Endothelial cell of umbilical vein (primary cell): ENCODE results near the gene EIF1AD. TPM values are rescaled to one million over a fixed set of nuclear protein-coding genes. Genes with fewer than 3 reads are reported as not detected.
A peak's percentile ranks its signal among the peaks of the same experiment; 100 is the strongest.

ENCODE experiments used
- BruUV-seq: library from RNA; stranded (reverse); fragments of 400-500 nt; replicated peaks from 2 replicates; lab custom pipeline; 2021; lab: Mats Ljungman, UMichigan
- CTCF ChIA-PET: fragments of 300-600, 350-600 bp; sonication (Branson Sonifier 250); formaldehyde crosslinking; loops from one replicate; lab custom pipeline; 2021; ENCODE audit warnings: antibody characterized with exemption, inconsistent platforms; lab: Charles Lee
- POLR2A ChIA-PET: fragments of 300-600, 350-600 bp; sonication (Branson Sonifier 250); formaldehyde crosslinking; loops from one replicate; lab custom pipeline; 2021; ENCODE audit warnings: antibody characterized with exemption, inconsistent platforms; lab: Charles Lee
- DNase-seq: peaks from one replicate; pipeline ENCODE4 v3.0.0-alpha.2; 2011; ENCODE audit warnings: low read depth, low spot score
- FAIRE-seq: peaks from 2 replicates; lab custom pipeline; 2011; peaks lifted over from hg19 to GRCh38; lab: Jason Lieb, UNC
- H2AFZ ChIP-seq: 2 replicates; pipeline ENCODE4 v1.6.0; 2012; ENCODE audit warnings: low read depth, low read length, control low read depth, inconsistent platforms
- H3K27ac ChIP-seq: 2 replicates; pipeline ENCODE4 v1.5.1; 2011; ENCODE audit warnings: low read depth, mild to moderate bottlenecking, control low read depth, low read length, moderate library complexity; ENCODE audit not compliant: insufficient read depth
- H3K27me3 ChIP-seq, 2 experiments: 2 replicates each; pipeline versions ENCODE4 v1.6.0 to v1.6.1; 2011; ENCODE audit warnings: low read length in 2 of 2, mixed read lengths in 1 of 2; ENCODE audit not compliant: control insufficient read depth in 2 of 2, insufficient read depth in 2 of 2
- H3K36me3 ChIP-seq, 2 experiments: 2 replicates in 1 of 2; 3 replicates in 1 of 2; pipeline ENCODE4 v1.5.1; 2011; ENCODE audit warnings: low read length in 2 of 2, mild to moderate bottlenecking in 1 of 2, moderate library complexity in 1 of 2; ENCODE audit not compliant: control insufficient read depth in 2 of 2, insufficient read depth in 2 of 2; ENCODE audit errors: extremely low read depth in 1 of 2
- H3K4me1 ChIP-seq: 3 replicates; pipeline ENCODE4 v1.5.1; 2011; ENCODE audit warnings: mild to moderate bottlenecking, low read length; ENCODE audit not compliant: control insufficient read depth, insufficient read depth; ENCODE audit errors: extremely low read depth
- H3K4me2 ChIP-seq: 2 replicates; pipeline ENCODE4 v1.6.1; 2011; ENCODE audit warnings: low read length, control low read depth, mixed read lengths; ENCODE audit not compliant: insufficient read depth
- H3K4me3 ChIP-seq, 3 experiments: fragments of 200-600 bp in 1 of 3; sonication (generic), shearing (Covaris generic) in 1 of 3; replicated peaks in 1 of 3; 2 replicates each; pipeline ENCODE4 v1.5.1; 2011 to 2016; ENCODE audit warnings: control low read depth in 3 of 3, low read length in 3 of 3, mild to moderate bottlenecking in 2 of 3, inconsistent platforms in 1 of 3, low read depth in 1 of 3, moderate library complexity in 1 of 3; ENCODE audit not compliant: insufficient read depth in 1 of 3
- H3K79me2 ChIP-seq: 2 replicates; pipeline ENCODE4 v1.6.0; 2012; ENCODE audit warnings: low read length, inconsistent platforms; ENCODE audit not compliant: control insufficient read depth, insufficient read depth
- H3K9ac ChIP-seq: replicated peaks from 2 replicates; pipeline ENCODE3; 2011; ENCODE audit warnings: low read length, control low read depth; ENCODE audit not compliant: insufficient read depth; ENCODE audit errors: extremely low read depth
- H3K9me1 ChIP-seq: replicated peaks from 3 replicates; pipeline ENCODE4 v1.6.0; 2011; ENCODE audit warnings: mild to moderate bottlenecking, low read length; ENCODE audit not compliant: control insufficient read depth, insufficient read depth; ENCODE audit errors: extremely low read depth
- H3K9me3 ChIP-seq: replicated peaks from 2 replicates; pipeline ENCODE4 v1.5.1; 2012; ENCODE audit warnings: low read length, inconsistent platforms; ENCODE audit not compliant: control insufficient read depth, insufficient read depth
- H4K20me1 ChIP-seq: replicated peaks from 2 replicates; pipeline ENCODE3; 2011; ENCODE audit warnings: mild to moderate bottlenecking, low read length; ENCODE audit not compliant: control insufficient read depth, insufficient read depth; ENCODE audit errors: extremely low read depth
- CTCF ChIP-seq, 2 donors: IDR thresholded peaks; 1 replicate in 1 of 2; 2 replicates in 1 of 2; pipeline ENCODE4 v1.5.1; 2011; ENCODE audit warnings: low read length in 2 of 2, mild to moderate bottlenecking in 2 of 2, moderate library complexity in 2 of 2, control low read depth in 1 of 2, inconsistent platforms in 1 of 2, low read depth in 1 of 2; ENCODE audit not compliant: insufficient read depth in 1 of 2; ENCODE audit errors: extremely low read depth in 1 of 2
- EZH2 ChIP-seq: IDR thresholded peaks from 2 replicates; pipeline ENCODE4 v1.6.1; 2012; ENCODE audit warnings: borderline replicate concordance, low read depth, mild to moderate bottlenecking, moderate library complexity, low read length, inconsistent platforms; ENCODE audit not compliant: severe bottlenecking
- FOS ChIP-seq: IDR thresholded peaks from 2 replicates; pipeline ENCODE4 v1.6.1; 2011; ENCODE audit warnings: mild to moderate bottlenecking, low read length, moderate library complexity, borderline replicate concordance; ENCODE audit not compliant: insufficient read depth
- GATA2 ChIP-seq: IDR thresholded peaks from 2 replicates; pipeline ENCODE4 v1.7.0; 2011; ENCODE audit warnings: low read depth, mild to moderate bottlenecking, moderate library complexity, mixed read lengths, low read length; ENCODE audit not compliant: insufficient read length, insufficient read depth
- JUN ChIP-seq: IDR thresholded peaks from 2 replicates; pipeline ENCODE4 v1.6.1; 2011; ENCODE audit warnings: borderline replicate concordance, low read depth; ENCODE audit not compliant: insufficient read length, insufficient read depth
- MAX ChIP-seq: IDR thresholded peaks from 2 replicates; pipeline ENCODE4 v1.6.1; 2011; ENCODE audit not compliant: insufficient read depth, insufficient read length
- MYC ChIP-seq: IDR thresholded peaks from one replicate; pipeline ENCODE4 v1.6.1; 2011; ENCODE audit warnings: mild to moderate bottlenecking, low read depth, low read length
- POLR2A ChIP-seq: IDR thresholded peaks from 2 replicates; pipeline ENCODE4 v1.6.1; 2012; ENCODE audit warnings: low read depth, mild to moderate bottlenecking, control low read depth, low read length
- POLR2AphosphoS5 ChIP-seq: IDR thresholded peaks from 2 replicates; pipeline ENCODE4 v1.6.1; 2012; ENCODE audit warnings: low read depth, mild to moderate bottlenecking, control low read depth, low read length, moderate library complexity; ENCODE audit not compliant: insufficient read depth
- dilution Hi-C: fragments of 300-500 bp; cut with MboI; formaldehyde crosslinking; loops from one replicate; pipeline ENCODE4 v1.15.0; 2019; ENCODE audit warnings: low sequenced_read_pairs; ENCODE audit not compliant: extremely low pct_ligation_motif_present
- intact Hi-C: fragments of 100-400 bp; cut with micrococcal nuclease; formaldehyde crosslinking; loops from one replicate; pipeline ENCODE4 v1.10.0; 2022
- polyA plus RNA-seq, 4 experiments: library from polyadenylated mRNA; depleted of rRNA in 3 of 4; stranded (reverse) in 3 of 4; unstranded in 1 of 4; fragments of >200 nt; gene quantifications; 2 replicates each; pipeline versions ENCODE4 v1.2.1 to v1.2.3, GENCODE V29; 2011 to 2012; ENCODE audit warnings: missing spikeins in 1 of 4
- total RNA-seq: library from RNA; stranded (reverse); gene quantifications from 2 replicates; pipeline ENCODE4 v1.2.3, GENCODE V29; 2021

The EIF1AD gene
- total and polyA plus RNA-seq, 2 donors (not counting 3 experiments of a cell fraction or from before 2014, with no cell fraction given) = 39.3 to 39.7 TPM

- H3K9ac ChIP-seq = peak overlapping the region; percentile 48
- H3K4me1 ChIP-seq = peaks cover 25% of the 10 kb centered on the region
- BruUV-seq = no TSS peak
- H3K4me2 ChIP-seq = peak overlapping the region; percentile 19
- H3K9me1 ChIP-seq = no peaks in the 10 kb centered on the region
- peak overlapping the region; percentile 43 for H2AFZ ChIP-seq
- peak; percentile 70 for DNase-seq
- TF ChIP-seq GATA2 (peak; percentile 40), POLR2AphosphoS5 (peak; percentile 95), MAX (peak; percentile 50), CTCF (IDR thresholded peaks at IDR 0.05; ENCODE audit: extremely low read depth in 1 of 2, insufficient read depth in 1 of 2, low read depth in 1 of 2, low read length in 2 of 2) (no peak), FOS (peak; percentile 58), MYC (peak; percentile 88), EZH2 (no peak), POLR2A (peak; percentile 73), JUN (peak; percentile 59)
- peaks cover 2% of the 10 kb centered on the region in 2 experiments for H3K27me3 ChIP-seq
- no peaks in the 10 kb centered on the region for H4K20me1 ChIP-seq
- no peaks in the 10 kb centered on the region for H3K9me3 ChIP-seq
- peak overlapping the region; percentile 84 for H3K27ac ChIP-seq
- ChIA-PET POLR2A (no interaction called here), CTCF (interaction anchor here (0.6 to 1.8 kb wide), 5 partner anchors 11 to 127 kb away, joined by 4 to 5 read pairs (median 5); partner anchors contain the start of gene FIBP)
- no peak overlapping the region for H3K4me3 ChIP-seq
- FAIRE-seq = peak; percentile 97
- intact Hi-C loops (no loop called here), dilution Hi-C loops (no loop called here)
- no peaks in the 10 kb centered on the region for H3K79me2 ChIP-seq
- H3K36me3 ChIP-seq = no peaks in the 10 kb centered on the region
These were observed 13.5 kb upstream of the EIF1AD start for GRCh38 chr11:66015454-66015881.
